GM04503 (cell line): ENCODE measurements around the gene MYO1H.
"Not testable (repeated sequence)": the region's sequence is repeated elsewhere in the genome, so short reads cannot be mapped to it uniquely, and the experiment has no call there.

ENCODE experiments used
- DNase-seq: peaks from one replicate; pipeline ENCODE4 v3.0.0-alpha.2; 2012; ENCODE audit warnings: low read depth

MYO1H gene

GRCh38 chr12:109473006-109473405 lies 125.3 kb downstream of the MYO1H start:
- DNase-seq, result no peak

GRCh38 chr12:109473526-109474270 lies 126.0 kb downstream of the MYO1H start:
- not testable (repeated sequence) for DNase-seq

- no peak for DNase-seq
These were observed 127.4 kb downstream of the MYO1H start for GRCh38 chr12:109475121-109475520.

- no peak for DNase-seq
These were observed 128.5 kb downstream of the MYO1H start for GRCh38 chr12:109475993-109476806.

- no peak for DNase-seq
These were observed 129.1 kb downstream of the MYO1H start for GRCh38 chr12:109476807-109477184.

- DNase-seq, result peak; percentile 57
These were observed 129.7 kb downstream of the MYO1H start, which contains the start of the genes KCTD10 and UBE3B for GRCh38 chr12:109477185-109477962. TSS of gene KCTD10 (minus strand) at chr12:109477300. CDS start at chr12:109477262, 38 bp downstream. TSS of gene UBE3B (plus strand) at chr12:109477634. CDS start at chr12:109483552, 5,918 bp downstream.

GRCh38 chr12:109477963-109478315 lies 130.2 kb downstream of the MYO1H start:
- no peak for DNase-seq

GRCh38 chr12:109479761-109480160 lies 132.1 kb downstream of the MYO1H start:
- DNase-seq, result no peak

- no peak for DNase-seq
These were observed 132.7 kb downstream of the MYO1H start for GRCh38 chr12:109480356-109480755.

- DNase-seq, result no peak
These were observed 134.2 kb downstream of the MYO1H start for GRCh38 chr12:109481863-109482262.

GRCh38 chr12:109482491-109482890 lies 134.8 kb downstream of the MYO1H start:
- no peak for DNase-seq

GRCh38 chr12:109482894-109483293 lies 135.2 kb downstream of the MYO1H start:
- DNase-seq, result no peak

GRCh38 chr12:109483346-109483745 lies 135.6 kb downstream of the MYO1H start:
- no peak for DNase-seq

- no peak for DNase-seq
These were observed 137.5 kb downstream of the MYO1H start for GRCh38 chr12:109485201-109485600.

- DNase-seq, result no peak
These were observed 139.7 kb downstream of the MYO1H start for GRCh38 chr12:109487181-109488050.

- peak; percentile 51 for DNase-seq
These were observed 140.5 kb downstream of the MYO1H start for GRCh38 chr12:109488051-109488665.

GRCh38 chr12:109489016-109489954 lies 141.6 kb downstream of the MYO1H start:
- no peak for DNase-seq

GRCh38 chr12:109489955-109490565 lies 142.4 kb downstream of the MYO1H start:
- DNase-seq, result no peak

GRCh38 chr12:109491671-109492070 lies 144.0 kb downstream of the MYO1H start:
- no peak for DNase-seq
